Erythroblast (primary cell): Measurements from ENCODE around the gene MAU2.
A peak's percentile ranks its signal among the peaks of the same experiment; 100 is the strongest.

Experiments
- DNase-seq, 2 experiments: peaks; one replicate each; lab custom pipeline; 2025; lab: John Stamatoyannopoulos, UW
- GATA1 ChIP-seq: IDR thresholded peaks from 2 replicates; pipeline ENCODE4 v1.6.1; 2011; ENCODE audit warnings: low read depth, mild to moderate bottlenecking, control low read depth, low read length, moderate library complexity
- POLR2A ChIP-seq: IDR thresholded peaks from 2 replicates; pipeline ENCODE4 v1.6.1; 2011; ENCODE audit warnings: mild to moderate bottlenecking, low read length

Gene MAU2

GRCh38 chr19:19324059-19324770, 3.6 kb downstream of the MAU2 start:
- no peak for DNase-seq
- no peak for TF ChIP-seq POLR2A
- no peak for TF ChIP-seq GATA1

DNA sequence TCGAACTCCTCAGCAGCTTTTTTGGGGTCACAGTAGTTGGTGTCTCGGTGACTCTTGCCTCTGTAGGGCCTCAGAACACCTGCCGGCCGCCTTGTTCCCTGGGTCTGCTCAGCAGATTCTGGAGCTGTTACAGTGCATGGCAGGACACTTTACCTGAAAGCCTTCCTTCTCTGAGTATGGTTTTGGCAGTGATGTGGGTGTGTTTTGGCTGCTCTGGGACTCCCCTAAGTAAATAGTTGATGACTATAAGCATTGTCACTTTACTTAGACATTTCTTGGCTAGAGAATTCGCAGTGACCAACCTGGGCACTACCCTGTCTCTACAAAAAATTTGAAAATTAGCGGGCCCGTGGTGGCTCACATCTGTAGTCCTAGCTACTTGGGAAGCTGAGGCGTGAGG, 7.0 kb downstream of the MAU2 start:
- DNase-seq, result no peak
- TF ChIP-seq GATA1 (no peak), POLR2A (no peak)

GRCh38 chr19:19329126-19329525, 8.5 kb downstream of the MAU2 start:
- DNase-seq, result no peak
- no peak for TF ChIP-seq GATA1
- no peak for TF ChIP-seq POLR2A

GRCh38 chr19:19334063-19334988, 13.7 kb downstream of the MAU2 start:
- TF ChIP-seq POLR2A, result no peak
- no peak for TF ChIP-seq GATA1
- no peak for DNase-seq

- TF ChIP-seq GATA1, result no peak
- TF ChIP-seq POLR2A, result no peak
- no peak for DNase-seq
Observed at GRCh38 chr19:19334989-19335344, 14.3 kb downstream of the MAU2 start.

DNA sequence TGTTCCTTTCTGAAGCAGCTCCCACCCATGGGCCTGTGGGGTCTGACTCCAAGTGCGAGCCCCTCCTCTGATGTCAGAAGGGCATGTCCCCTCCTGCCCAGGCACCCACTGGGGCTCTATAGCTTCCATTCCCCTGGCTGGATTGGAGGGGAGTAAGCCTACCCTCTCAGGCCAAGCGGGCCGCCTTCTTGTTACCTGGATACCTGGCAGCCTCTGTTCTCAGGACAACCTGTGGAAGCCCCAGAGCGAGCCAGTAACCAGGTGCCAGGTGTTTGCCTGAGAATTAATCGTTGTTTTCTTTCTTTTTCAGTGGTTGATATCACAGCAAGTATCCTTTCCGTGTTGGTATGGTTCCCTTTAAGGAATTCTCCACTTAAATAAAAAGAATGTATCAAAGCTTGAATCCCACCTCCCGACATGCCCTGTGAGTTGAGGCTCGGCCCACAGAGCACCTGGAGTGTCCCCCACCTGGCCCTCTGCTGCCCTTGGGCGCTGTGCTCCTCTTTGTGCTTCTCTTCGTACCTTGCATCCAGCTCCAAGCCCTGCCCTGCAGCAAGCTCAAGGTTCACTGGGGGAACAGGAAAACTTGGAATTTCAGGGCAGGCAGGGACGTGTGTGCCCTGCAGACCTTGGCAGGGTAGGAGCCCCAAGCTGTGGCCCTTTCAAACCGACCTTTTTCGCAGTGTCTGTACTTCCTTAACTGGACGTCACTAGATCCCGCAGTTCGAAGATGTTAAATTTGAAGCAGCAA, 15.0 kb downstream of the MAU2 start:
- no peak for DNase-seq
- no peak for TF ChIP-seq GATA1
- TF ChIP-seq POLR2A, result no peak

- no peak for DNase-seq
- no peak for TF ChIP-seq GATA1
- TF ChIP-seq POLR2A, result no peak
Observed at GRCh38 chr19:19336597-19336996, 16.0 kb downstream of the MAU2 start.

- TF ChIP-seq GATA1 (no peak), POLR2A (no peak)
- DNase-seq, result no peak
Observed at GRCh38 chr19:19337120-19337519, 16.5 kb downstream of the MAU2 start.

DNA sequence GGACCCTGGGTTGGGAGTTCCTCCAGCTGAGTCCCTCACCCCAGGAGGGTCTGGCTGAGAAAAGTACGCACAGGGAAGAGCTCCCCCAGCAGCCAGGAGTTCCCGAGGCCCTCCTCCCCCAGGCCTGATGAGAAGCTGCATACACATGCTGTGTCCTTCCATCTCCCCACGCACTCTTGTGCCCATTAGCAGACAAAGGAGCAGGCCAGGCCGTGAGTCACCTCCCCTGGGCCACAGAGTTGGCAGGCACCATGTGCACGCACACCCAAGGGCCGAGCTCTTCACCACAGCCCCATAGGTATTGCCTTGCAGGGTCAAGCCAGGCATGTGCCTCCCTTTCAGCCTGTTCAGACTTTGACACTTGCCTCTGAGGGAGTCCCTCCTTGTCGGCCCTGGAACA, 17.5 kb downstream of the MAU2 start:
- no peak for DNase-seq
- TF ChIP-seq POLR2A (no peak), GATA1 (no peak)

DNA sequence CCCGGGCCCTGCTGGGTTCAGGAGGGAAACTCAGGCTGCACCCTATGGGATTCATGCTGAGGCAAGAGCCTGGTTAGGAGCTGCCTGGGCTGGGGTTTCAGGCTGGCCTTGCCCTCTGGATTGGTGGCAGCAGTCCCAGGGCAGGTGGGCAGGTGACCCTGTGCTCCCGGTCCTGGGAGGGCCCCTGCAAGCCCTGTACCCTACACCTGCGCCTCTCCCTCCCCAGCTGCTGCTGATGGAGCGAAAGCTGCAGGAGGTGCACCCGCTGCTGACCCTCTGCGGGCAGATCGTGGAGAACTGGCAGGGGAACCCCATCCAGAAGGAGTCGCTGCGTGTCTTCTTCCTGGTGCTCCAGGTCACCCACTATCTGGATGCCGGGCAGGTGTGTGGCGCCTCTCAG, 20.4 kb downstream of the MAU2 start:
- DNase-seq, result no peak
- TF ChIP-seq POLR2A (no peak), GATA1 (no peak)

- DNase-seq, result peak; percentile 70 to 79
- no peak for TF ChIP-seq POLR2A
- no peak for TF ChIP-seq GATA1
Observed at GRCh38 chr19:19342086-19343015, 21.7 kb downstream of the MAU2 start.

- TF ChIP-seq GATA1, result no peak
- TF ChIP-seq POLR2A, result no peak
- DNase-seq, result no peak
Observed at GRCh38 chr19:19343016-19343362, 22.4 kb downstream of the MAU2 start.

DNA sequence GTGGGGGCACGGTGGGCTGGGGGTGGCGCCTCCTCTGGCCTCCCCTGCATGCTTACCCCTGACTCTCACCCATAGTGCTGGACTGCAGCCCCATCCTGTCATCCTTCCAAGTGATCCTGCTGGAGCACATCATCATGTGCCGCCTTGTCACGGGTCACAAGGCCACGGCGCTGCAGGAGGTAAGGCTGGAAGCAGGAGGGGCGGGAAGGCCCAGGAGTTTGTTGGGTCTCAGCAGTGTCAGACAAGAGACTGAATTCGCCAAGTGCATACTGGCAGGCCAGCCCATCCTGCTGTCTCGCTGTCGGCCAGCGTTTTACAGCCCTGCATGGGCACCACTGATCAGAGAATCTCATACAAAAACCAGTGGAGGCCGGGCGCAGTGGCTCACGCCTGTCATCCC, 23.1 kb downstream of the MAU2 start:
- no peak for DNase-seq
- no peak for TF ChIP-seq GATA1
- TF ChIP-seq POLR2A, result no peak
